Measurements from ENCODE around the gene MCOLN1.

Gene MCOLN1

GRCh38 chr19:7524992-7525739, 2.7 kb downstream of the MCOLN1 start:
- no peak for DNase-seq (ENCODE audit: low read depth)
- TF ChIP-seq CTCF (IDR thresholded peaks at IDR 0.05; ENCODE audit: low read depth, low read length) (no peak), MYC (IDR thresholded peaks at IDR 0.05; ENCODE audit: low read depth, low read length) (no peak), POLR2A (IDR thresholded peaks at IDR 0.05; ENCODE audit: extremely low read depth, insufficient read length) (no peak), MAX (IDR thresholded peaks at IDR 0.05; ENCODE audit: low read depth, low read length) (no peak)
- no peak overlapping the region for H3K4me3 ChIP-seq (ENCODE audit: low read depth, low read length)

GRCh38 chr19:7526059-7526929, 3.9 kb downstream of the MCOLN1 start:
- TF ChIP-seq MYC (IDR thresholded peaks at IDR 0.05; ENCODE audit: low read depth, low read length) (no peak), MAX (IDR thresholded peaks at IDR 0.05; ENCODE audit: low read depth, low read length) (no peak), CTCF (IDR thresholded peaks at IDR 0.05; ENCODE audit: low read depth, low read length) (no peak), POLR2A (IDR thresholded peaks at IDR 0.05; ENCODE audit: extremely low read depth, insufficient read length) (no peak)
- no peak overlapping the region for H3K4me3 ChIP-seq (ENCODE audit: low read depth, low read length)
- DNase-seq (ENCODE audit: low read depth), result no peak

- no peak for DNase-seq (ENCODE audit: low read depth)
- no peak for TF ChIP-seq MAX (IDR thresholded peaks at IDR 0.05; ENCODE audit: low read depth, low read length)
- TF ChIP-seq MYC (IDR thresholded peaks at IDR 0.05; ENCODE audit: low read depth, low read length), result no peak
- TF ChIP-seq POLR2A (IDR thresholded peaks at IDR 0.05; ENCODE audit: extremely low read depth, insufficient read length), result no peak
- TF ChIP-seq CTCF (IDR thresholded peaks at IDR 0.05; ENCODE audit: low read depth, low read length), result no peak
- H3K4me3 ChIP-seq (ENCODE audit: low read depth, low read length), result no peak overlapping the region
These were observed 5.2 kb downstream of the MCOLN1 start for GRCh38 chr19:7527516-7528191.

GRCh38 chr19:7528192-7528519, 5.7 kb downstream of the MCOLN1 start:
- TF ChIP-seq CTCF (IDR thresholded peaks at IDR 0.05; ENCODE audit: low read depth, low read length) (no peak), MAX (IDR thresholded peaks at IDR 0.05; ENCODE audit: low read depth, low read length) (no peak), POLR2A (IDR thresholded peaks at IDR 0.05; ENCODE audit: extremely low read depth, insufficient read length) (no peak), MYC (IDR thresholded peaks at IDR 0.05; ENCODE audit: low read depth, low read length) (no peak)
- no peak for DNase-seq (ENCODE audit: low read depth)
- H3K4me3 ChIP-seq (ENCODE audit: low read depth, low read length), result no peak overlapping the region

- no peak overlapping the region for H3K4me3 ChIP-seq (ENCODE audit: low read depth, low read length)
- DNase-seq (ENCODE audit: low read depth), result no peak
- TF ChIP-seq MAX (IDR thresholded peaks at IDR 0.05; ENCODE audit: low read depth, low read length), result no peak
- no peak for TF ChIP-seq MYC (IDR thresholded peaks at IDR 0.05; ENCODE audit: low read depth, low read length)
- TF ChIP-seq POLR2A (IDR thresholded peaks at IDR 0.05; ENCODE audit: extremely low read depth, insufficient read length), result no peak
- TF ChIP-seq CTCF (IDR thresholded peaks at IDR 0.05; ENCODE audit: low read depth, low read length), result no peak
These were observed 6.3 kb downstream of the MCOLN1 start for GRCh38 chr19:7528522-7529245.
